Head of caudate nucleus (tissue), 42 donors: ENCODE results near the gene IGSF11.
"Not testable (repeated sequence)": the region's sequence is repeated elsewhere in the genome, so short reads cannot be mapped to it uniquely, and the experiment has no call there.

Experiments
- DNase-seq, 42 donors: peaks; one replicate each; pipeline versions ENCODE4 v3.0.0 to v3.0.0-alpha.2; 2020 to 2021; ENCODE audit warnings: mixed read lengths in 7 of 42
- intact Hi-C: fragments of 100-400 bp; cut with DNase I; formaldehyde crosslinking; loops from one replicate; pipeline ENCODE4 v1.15.0; 2022

IGSF11 gene

GRCh38 chr3:119034256-119035013 lies at the start of gene IGSF11:
IGSF11 (minus strand) TSS chr3:119034846; CDS start chr3:119034582, 264 bp downstream.
- intact Hi-C loops, result loop anchor here (2.0 to 5.0 kb wide), 3 partner anchors 42 to 150 kb away; no protein-coding TSS in a partner anchor
- peak; percentile 79 to 97 (median 92) for DNase-seq

- intact Hi-C loops, result no loop called here
- DNase-seq, result no peak
Observed at GRCh38 chr3:119080364-119080763, 45.7 kb upstream of the IGSF11 start.

- no peak for DNase-seq
- intact Hi-C loops, result no loop called here
Observed at GRCh38 chr3:119073258-119074001, 38.8 kb upstream of the IGSF11 start.

- intact Hi-C loops, DNase-seq: not testable (repeated sequence)
Observed at GRCh38 chr3:119072451-119072850, 37.8 kb upstream of the IGSF11 start.

- DNase-seq, result peak in 5 of 42 donors; percentile 4 to 36 (median 8)
- intact Hi-C loops, result no loop called here
Observed at GRCh38 chr3:119069725-119070124, 35.1 kb upstream of the IGSF11 start.

- no peak for DNase-seq
- intact Hi-C loops, result no loop called here
Observed at GRCh38 chr3:119063471-119063870, 28.8 kb upstream of the IGSF11 start.

GRCh38 chr3:119062892-119063291 lies 28.2 kb upstream of the IGSF11 start:
- no peak for DNase-seq
- intact Hi-C loops, result no loop called here

GRCh38 chr3:119044593-119044992 lies 9.9 kb upstream of the IGSF11 start:
- intact Hi-C loops, result no loop called here
- DNase-seq, result no peak

GRCh38 chr3:119042162-119042561 lies 7.5 kb upstream of the IGSF11 start:
- intact Hi-C loops, result no loop called here

GRCh38 chr3:119035014-119035346 lies 334 bp upstream of the IGSF11 start:
- intact Hi-C loops, result loop anchor here (2.0 to 5.0 kb wide), 2 partner anchors 62 to 150 kb away; no protein-coding TSS in a partner anchor

More at GRCh38 chr3:119042162-119042561, 7.5 kb upstream of the IGSF11 start:
- DNase-seq, result no peak

GRCh38 chr3:119033393-119034255 lies 1.0 kb downstream of the IGSF11 start:
- no peak for DNase-seq
- intact Hi-C loops, result loop anchor here (2.0 to 5.0 kb wide), 2 partner anchors 41 to 149 kb away; no protein-coding TSS in a partner anchor

More at GRCh38 chr3:119035014-119035346, 334 bp upstream of the IGSF11 start:
- no peak for DNase-seq

- intact Hi-C loops, result no loop called here
- no peak for DNase-seq
Observed at GRCh38 chr3:119025171-119025795, 9.4 kb downstream of the IGSF11 start.

GRCh38 chr3:119019767-119020518 lies 14.7 kb downstream of the IGSF11 start:
- intact Hi-C loops, result no loop called here
- no peak for DNase-seq

GRCh38 chr3:119018690-119019463 lies 15.8 kb downstream of the IGSF11 start:
- intact Hi-C loops, result no loop called here

GRCh38 chr3:119015942-119016341 lies 18.7 kb downstream of the IGSF11 start:
- intact Hi-C loops, result no loop called here

More at GRCh38 chr3:119018690-119019463, 15.8 kb downstream of the IGSF11 start:
- DNase-seq, result peak; percentile 37 to 85 (median 72)

GRCh38 chr3:119013951-119014350 lies 20.7 kb downstream of the IGSF11 start:
- intact Hi-C loops, result no loop called here
- peak in 23 of 42 donors; percentile 16 to 71 (median 45) for DNase-seq

More at GRCh38 chr3:119015942-119016341, 18.7 kb downstream of the IGSF11 start:
- DNase-seq, result no peak

- intact Hi-C loops, result no loop called here
- no peak for DNase-seq
Observed at GRCh38 chr3:119011528-119011927, 23.1 kb downstream of the IGSF11 start.
